DOHH2 (cell line): ENCODE data around the gene ASTL.

ENCODE experiments used
- CTCF ChIP-seq: fragments of 200-600 bp; sonication (generic); IDR thresholded peaks from one replicate; pipeline ENCODE4 v1.5.1; 2014; ENCODE audit warnings: antibody characterized with exemption, mild to moderate bottlenecking, low read depth, low read length; ENCODE audit not compliant: poor library complexity, severe bottlenecking
- EZH2phosphoT487 ChIP-seq: fragments of 200-600 bp; sonication (generic); IDR thresholded peaks from 2 replicates; pipeline ENCODE4 v1.6.1; 2017; ENCODE audit warnings: borderline replicate concordance, mild to moderate bottlenecking, antibody characterized with exemption, low read length, moderate library complexity, mixed read lengths

- TF ChIP-seq CTCF (no peak), EZH2phosphoT487 (no peak)
Observed at GRCh38 chr2:96081042-96081441, 57.3 kb downstream of the ASTL start.
